ENCODE results near the gene CNPY3. TPM values are rescaled to one million over a fixed set of nuclear protein-coding genes. Genes with fewer than 3 reads are reported as not detected.

Gene CNPY3
- total and polyA plus RNA-seq, 2 of the 13 experiments (the other 11 are each of a cell fraction or from before 2014, with no cell fraction given), result 42.3 to 60.2 TPM

- peak; percentile 99 for TF ChIP-seq ZNF687 (CRISPR knock-in tag; IDR thresholded peaks at IDR 0.05)
- 0 out of 2 replicates have a peak, but pooled peaks have one; percentile 83 for TF ChIP-seq ZFP36L1 (CRISPR knock-in tag; IDR thresholded peaks at IDR 0.05)
- TF ChIP-seq SRY (CRISPR knock-in tag; IDR thresholded peaks at IDR 0.05), result peak; percentile 98
- peak; percentile 98 for TF ChIP-seq ZNF451 (CRISPR knock-in tag; IDR thresholded peaks at IDR 0.05)
- TF ChIP-seq IRF9 (CRISPR knock-in tag; IDR thresholded peaks at IDR 0.05; ENCODE audit: borderline replicate concordance), result peak; percentile 93; the same call in 1 of the 2 replicates
- peak; percentile 89 for TF ChIP-seq ZBTB3 (CRISPR knock-in tag; IDR thresholded peaks at IDR 0.05; ENCODE audit: borderline replicate concordance, low read depth)
- peak; percentile 88 for TF ChIP-seq ZNF317 (CRISPR knock-in tag; IDR thresholded peaks at IDR 0.05)
- no peak for TF ChIP-seq ZNF382 (CRISPR knock-in tag; IDR thresholded peaks at IDR 0.05; ENCODE audit: borderline replicate concordance)
- TF ChIP-seq ZBTB7B (CRISPR knock-in tag; IDR thresholded peaks at IDR 0.05), result peak; percentile 47; the same call in 1 of the 2 replicates
- peak; percentile 91 for TF ChIP-seq MXD4 (CRISPR knock-in tag; IDR thresholded peaks at IDR 0.05)
- TF ChIP-seq, protein P1, sequence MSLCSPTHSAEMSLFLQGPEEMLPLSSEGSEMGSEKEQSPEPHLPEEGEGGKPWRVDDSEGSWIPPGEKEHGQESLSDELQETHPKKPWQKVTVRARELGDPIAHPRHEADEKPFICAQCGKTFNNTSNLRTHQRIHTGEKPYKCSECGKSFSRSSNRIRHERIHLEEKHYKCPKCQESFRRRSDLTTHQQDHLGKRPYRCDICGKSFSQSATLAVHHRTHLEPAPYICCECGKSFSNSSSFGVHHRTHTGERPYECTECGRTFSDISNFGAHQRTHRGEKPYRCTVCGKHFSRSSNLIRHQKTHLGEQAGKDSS (CRISPR knock-in tag; IDR thresholded peaks at IDR 0.05; ENCODE audit: borderline replicate concordance, low read depth), result peak; percentile 97
- TF ChIP-seq NKX3-1 (CRISPR knock-in tag; IDR thresholded peaks at IDR 0.05), result peak; percentile 76
- TF ChIP-seq TEAD3 (CRISPR knock-in tag; optimal IDR thresholded peaks at IDR 0.05; ENCODE audit: borderline replicate concordance), result peak; percentile 40
- TF ChIP-seq TCF12 (IDR thresholded peaks at IDR 0.05), result no peak
- TF ChIP-seq TCF12 (CRISPR knock-in tag; IDR thresholded peaks at IDR 0.05), result 0 out of 2 replicates have a peak, but pooled peaks have one; percentile 92
- TF ChIP-seq HDAC2 (CRISPR knock-in tag; IDR thresholded peaks at IDR 0.05), result peak; percentile 39; the same call in 1 of the 2 replicates
- no peak for TF ChIP-seq MBNL3 (CRISPR knock-in tag; conservative IDR thresholded peaks at IDR 0.05)
- no peak for TF ChIP-seq CEBPZ (IDR thresholded peaks at IDR 0.05; ENCODE audit: low read length)
- peak; percentile 72 for TF ChIP-seq ZNF232 (CRISPR knock-in tag; IDR thresholded peaks at IDR 0.05; ENCODE audit: borderline replicate concordance)
- peak; percentile 89 for TF ChIP-seq HOXA5 (CRISPR knock-in tag; IDR thresholded peaks at IDR 0.05)
Measured at GRCh38 chr6:42890311-42891198, 38.7 kb upstream of the CNPY3 start (continued).
